ENCODE results near the gene TRAM2.

TRAM2 gene

GRCh38 chr6:52524918-52525317 lies 51.9 kb downstream of the TRAM2 start:
- DNase-seq: no peak

GRCh38 chr6:52523378-52524142 lies 53.3 kb downstream of the TRAM2 start:
- DNase-seq: peak; percentile 63

GRCh38 chr6:52522655-52523054 lies 54.2 kb downstream of the TRAM2 start:
- DNase-seq: no peak

GRCh38 chr6:52522151-52522626 lies 54.7 kb downstream of the TRAM2 start:
- DNase-seq: no peak

GRCh38 chr6:52519618-52520017 lies 57.2 kb downstream of the TRAM2 start:
- no peak for DNase-seq

GRCh38 chr6:52518279-52518945 lies 58.4 kb downstream of the TRAM2 start:
- DNase-seq: no peak

- DNase-seq: peak; percentile 93
Measured at GRCh38 chr6:52517502-52518278, 59.2 kb downstream of the TRAM2 start.

- DNase-seq: no peak
Measured at GRCh38 chr6:52516943-52517342, 59.9 kb downstream of the TRAM2 start.

GRCh38 chr6:52516269-52516668 lies 60.6 kb downstream of the TRAM2 start:
- no peak for DNase-seq

- peak; percentile 30 for DNase-seq
Measured at GRCh38 chr6:52515219-52515960, 61.5 kb downstream of the TRAM2 start.

- DNase-seq: no peak
Measured at GRCh38 chr6:52514514-52514913, 62.3 kb downstream of the TRAM2 start.

- DNase-seq: no peak
Measured at GRCh38 chr6:52513896-52514295, 63.0 kb downstream of the TRAM2 start.

- DNase-seq: no peak
Measured at GRCh38 chr6:52513464-52513863, 63.4 kb downstream of the TRAM2 start.

GRCh38 chr6:52512199-52512598 lies 64.7 kb downstream of the TRAM2 start:
- no peak for DNase-seq

GRCh38 chr6:52511572-52512151 lies 65.2 kb downstream of the TRAM2 start:
- no peak for DNase-seq

- no peak for DNase-seq
Measured at GRCh38 chr6:52511163-52511562, 65.7 kb downstream of the TRAM2 start.

GRCh38 chr6:52510213-52510562 lies 66.7 kb downstream of the TRAM2 start:
- no peak for DNase-seq

- DNase-seq: no peak
Measured at GRCh38 chr6:52509281-52510212, 67.3 kb downstream of the TRAM2 start.

GRCh38 chr6:52508261-52508739 lies 68.6 kb downstream of the TRAM2 start:
- DNase-seq: no peak

- DNase-seq: no peak
Measured at GRCh38 chr6:52507557-52508260, 69.2 kb downstream of the TRAM2 start.

- DNase-seq: no peak
Measured at GRCh38 chr6:52506476-52506875, 70.4 kb downstream of the TRAM2 start.
